ENCODE measurements around the gene ST7.

GRCh38 chr7:117071551-117071950 is 118.2 kb downstream of the ST7 start:
- TF ChIP-seq HDGF (IDR thresholded peaks at IDR 0.05; ENCODE audit: borderline replicate concordance) (no peak), FOXM1 (IDR thresholded peaks at IDR 0.05; ENCODE audit: borderline replicate concordance) (no peak), PKNOX1 (IDR thresholded peaks at IDR 0.05) (no peak), SUZ12 (IDR thresholded peaks at IDR 0.05) (no peak), NFRKB (IDR thresholded peaks at IDR 0.05) (no peak), FOXA1 (IDR thresholded peaks at IDR 0.05) (no peak), ELF4 (IDR thresholded peaks at IDR 0.05) (no peak), CTBP1 (IDR thresholded peaks at IDR 0.05; ENCODE audit: borderline replicate concordance) (no peak), FOXK2 (IDR thresholded peaks at IDR 0.05) (no peak), SP1 (IDR thresholded peaks at IDR 0.05) (no peak), ZNF384 (IDR thresholded peaks at IDR 0.05) (no peak)

All from HEK293T (cell line).